ENCODE data around the gene CNTNAP1. TPM values are rescaled to one million over a fixed set of nuclear protein-coding genes. Genes with fewer than 3 reads are reported as not detected.
A peak's percentile ranks its signal among the peaks of the same experiment; 100 is the strongest.

The CNTNAP1 gene
- 21.7 TPM for polyA plus RNA-seq (2012; ENCODE audit: low read depth, missing spikeins)

DNA sequence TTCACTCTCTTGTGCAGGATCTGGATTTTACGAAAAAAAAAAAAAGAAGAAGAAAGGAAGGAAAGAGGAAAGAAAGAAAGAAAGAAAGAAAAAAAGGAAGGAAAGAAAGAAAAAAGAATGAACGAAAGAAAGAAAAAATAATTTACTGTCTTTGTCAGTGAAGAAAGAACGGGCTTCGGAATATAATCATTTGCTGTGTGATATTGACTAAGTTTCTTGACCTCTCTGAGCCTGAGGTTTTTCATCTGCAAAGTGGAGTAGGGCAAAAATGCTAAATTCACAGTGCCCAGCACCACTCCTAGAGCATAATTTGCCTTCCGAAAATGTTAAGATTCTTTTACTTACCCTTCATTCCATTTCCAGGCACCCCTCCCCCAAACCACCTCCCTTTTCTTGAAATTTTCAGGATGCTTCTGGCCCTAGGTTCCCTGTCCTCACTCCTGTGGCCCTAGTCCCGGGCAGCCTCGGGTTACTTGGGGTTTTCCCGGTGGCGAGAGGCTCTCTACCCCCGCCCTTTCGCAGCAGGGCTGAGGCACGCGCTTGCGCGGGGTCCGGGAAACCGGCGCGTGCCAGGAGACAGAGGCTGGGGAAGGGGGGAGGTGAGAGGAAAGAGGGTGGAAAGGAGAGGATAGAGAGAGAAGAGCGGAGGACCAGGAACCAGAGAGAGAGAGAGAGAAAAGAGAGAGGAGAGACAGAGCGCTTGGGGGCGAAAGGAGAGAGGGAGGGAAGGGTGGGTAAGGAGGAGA, at the start of gene CNTNAP1:
Gene CNTNAP1 (plus strand): TSS at position 556 of the 746 bp plus-strand sequence. CDS start 299 bp downstream, outside the sequence.
- peak; percentile 72 for FAIRE-seq
- TF ChIP-seq POLR2AphosphoS5 (IDR thresholded peaks at IDR 0.05; ENCODE audit: low read depth, low read length) (no peak), POLR2A (IDR thresholded peaks at IDR 0.05; ENCODE audit: low read depth, low read length) (no peak), TAF1 (IDR thresholded peaks at IDR 0.05; ENCODE audit: low read depth, low read length) (no peak), PAX5 (IDR thresholded peaks at IDR 0.05; ENCODE audit: insufficient read depth, low read length, severe bottlenecking) (no peak), POU2F2 (IDR thresholded peaks at IDR 0.05; ENCODE audit: low read depth, low read length) (no peak), SPI1 (IDR thresholded peaks at IDR 0.05; ENCODE audit: low read depth, low read length) (no peak)
- DNase-seq (ENCODE audit: insufficient read length, low spot score), result no peak

DNA sequence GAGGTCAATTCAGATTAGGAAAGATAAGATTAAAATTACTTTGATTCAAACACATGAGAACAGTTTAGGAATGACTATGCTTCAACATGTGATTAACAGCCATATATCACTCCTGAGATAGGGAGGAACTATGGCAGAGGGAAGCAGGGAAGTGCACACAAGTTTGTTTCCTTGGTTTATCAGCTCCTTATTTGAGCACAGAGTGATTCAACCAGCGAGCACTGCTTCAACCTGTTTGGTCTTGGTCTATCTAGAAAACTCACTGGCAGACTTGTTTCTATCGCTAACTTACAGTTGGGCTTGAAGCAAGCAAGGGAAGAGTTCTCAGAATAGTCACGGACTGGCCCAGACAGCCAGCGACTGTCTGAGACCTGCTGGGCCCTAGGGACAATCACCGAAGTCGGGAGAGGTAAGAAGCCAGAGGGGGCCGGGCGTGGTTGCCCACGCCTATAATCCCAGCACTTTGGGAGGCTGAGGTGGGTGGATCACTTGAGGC, 49.3 kb upstream of the CNTNAP1 start:
- FAIRE-seq (no peak), DNase-seq (ENCODE audit: insufficient read length, low spot score) (no peak)
- TF ChIP-seq POLR2AphosphoS5 (IDR thresholded peaks at IDR 0.05; ENCODE audit: low read depth, low read length) (no peak), SPI1 (IDR thresholded peaks at IDR 0.05; ENCODE audit: low read depth, low read length) (no peak), TAF1 (IDR thresholded peaks at IDR 0.05; ENCODE audit: low read depth, low read length) (no peak), POU2F2 (IDR thresholded peaks at IDR 0.05; ENCODE audit: low read depth, low read length) (no peak), PAX5 (IDR thresholded peaks at IDR 0.05; ENCODE audit: insufficient read depth, low read length, severe bottlenecking) (no peak), POLR2A (IDR thresholded peaks at IDR 0.05; ENCODE audit: low read depth, low read length) (no peak)

DNA sequence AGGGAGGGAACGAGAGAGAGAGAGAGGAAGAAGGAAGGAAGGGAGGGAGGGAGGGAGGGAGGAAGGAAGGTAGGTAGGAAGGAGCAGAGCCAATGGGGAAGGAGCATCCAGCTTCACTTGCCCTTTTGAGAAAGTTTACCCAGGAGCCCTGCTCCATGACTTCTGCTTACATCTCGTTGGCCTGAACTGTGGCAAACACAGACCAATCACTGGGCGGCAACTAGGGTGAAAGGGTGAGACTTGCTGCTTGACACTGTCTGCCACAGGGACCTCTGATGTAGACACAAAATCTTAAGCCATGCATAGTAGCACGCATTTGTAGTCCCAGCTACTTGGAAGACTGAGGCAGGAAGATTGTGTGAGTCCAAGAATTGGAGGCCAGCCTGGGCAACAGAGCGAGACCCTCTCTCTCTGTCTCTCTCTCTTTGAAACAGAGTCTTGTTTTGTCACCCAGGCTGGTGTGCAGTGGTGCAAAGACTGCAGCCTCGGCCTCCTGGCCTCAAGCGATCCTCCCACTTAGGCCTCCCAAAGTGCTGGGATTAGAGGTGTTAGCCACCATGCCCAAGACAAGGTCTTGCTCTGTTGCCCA, 42.7 kb upstream of the CNTNAP1 start:
- no peak for DNase-seq (ENCODE audit: insufficient read length, low spot score)
- no peak for TF ChIP-seq POLR2AphosphoS5 (IDR thresholded peaks at IDR 0.05; ENCODE audit: low read depth, low read length)
- TF ChIP-seq SPI1 (IDR thresholded peaks at IDR 0.05; ENCODE audit: low read depth, low read length), result no peak
- TF ChIP-seq TAF1 (IDR thresholded peaks at IDR 0.05; ENCODE audit: low read depth, low read length), result no peak
- TF ChIP-seq POU2F2 (IDR thresholded peaks at IDR 0.05; ENCODE audit: low read depth, low read length), result no peak
- no peak for TF ChIP-seq POLR2A (IDR thresholded peaks at IDR 0.05; ENCODE audit: low read depth, low read length)
- no peak for TF ChIP-seq PAX5 (IDR thresholded peaks at IDR 0.05; ENCODE audit: insufficient read depth, low read length, severe bottlenecking)
- FAIRE-seq, result no peak

DNA sequence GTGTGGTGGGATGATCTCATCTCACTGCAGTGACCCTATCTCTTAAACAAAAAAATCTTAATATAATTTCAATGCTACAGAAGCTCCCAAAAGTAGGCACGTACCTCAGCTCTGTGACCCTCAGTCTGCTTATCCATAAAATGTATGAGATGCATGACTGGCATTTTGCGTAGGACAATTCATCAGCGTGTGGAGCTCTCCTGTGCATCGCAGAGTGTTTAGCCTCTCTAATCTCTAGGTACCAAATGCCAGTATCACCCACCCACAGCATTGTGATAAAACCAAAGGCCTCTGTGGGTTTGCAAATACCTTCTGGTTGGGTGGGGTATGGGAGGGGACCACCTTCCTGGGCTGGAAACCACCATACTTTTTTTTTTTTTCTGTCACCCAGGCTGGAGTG, 42.2 kb upstream of the CNTNAP1 start:
- DNase-seq (ENCODE audit: insufficient read length, low spot score) (no peak), FAIRE-seq (no peak)
- no peak for TF ChIP-seq SPI1 (IDR thresholded peaks at IDR 0.05; ENCODE audit: low read depth, low read length)
- no peak for TF ChIP-seq TAF1 (IDR thresholded peaks at IDR 0.05; ENCODE audit: low read depth, low read length)
- no peak for TF ChIP-seq PAX5 (IDR thresholded peaks at IDR 0.05; ENCODE audit: insufficient read depth, low read length, severe bottlenecking)
- TF ChIP-seq POLR2AphosphoS5 (IDR thresholded peaks at IDR 0.05; ENCODE audit: low read depth, low read length), result no peak
- TF ChIP-seq POU2F2 (IDR thresholded peaks at IDR 0.05; ENCODE audit: low read depth, low read length), result no peak
- TF ChIP-seq POLR2A (IDR thresholded peaks at IDR 0.05; ENCODE audit: low read depth, low read length), result no peak

DNA sequence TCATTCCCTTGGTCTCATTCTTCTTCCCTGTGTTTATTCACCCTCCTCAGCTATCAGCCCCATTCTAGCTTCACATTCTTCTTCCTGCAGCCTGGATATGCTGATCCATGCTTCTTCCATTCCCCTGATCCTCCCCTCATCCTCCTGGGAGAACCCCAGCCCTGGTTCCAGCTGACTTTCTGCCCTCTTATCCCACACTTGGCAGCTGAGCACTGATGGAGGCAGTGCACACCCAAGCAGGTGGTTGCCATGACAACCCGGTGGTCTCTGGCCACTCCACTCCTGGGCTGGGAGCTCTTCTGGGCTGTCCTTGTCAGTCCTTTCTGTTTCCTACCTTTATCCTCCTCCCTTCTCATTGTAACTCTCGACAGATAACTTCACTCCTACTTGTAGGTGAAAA, 40.0 kb upstream of the CNTNAP1 start:
- TF ChIP-seq POU2F2 (IDR thresholded peaks at IDR 0.05; ENCODE audit: low read depth, low read length) (no peak), POLR2A (IDR thresholded peaks at IDR 0.05; ENCODE audit: low read depth, low read length) (no peak), PAX5 (IDR thresholded peaks at IDR 0.05; ENCODE audit: insufficient read depth, low read length, severe bottlenecking) (no peak), POLR2AphosphoS5 (IDR thresholded peaks at IDR 0.05; ENCODE audit: low read depth, low read length) (no peak), TAF1 (IDR thresholded peaks at IDR 0.05; ENCODE audit: low read depth, low read length) (no peak), SPI1 (IDR thresholded peaks at IDR 0.05; ENCODE audit: low read depth, low read length) (no peak)
- DNase-seq (ENCODE audit: insufficient read length, low spot score), result no peak
- no peak for FAIRE-seq

DNA sequence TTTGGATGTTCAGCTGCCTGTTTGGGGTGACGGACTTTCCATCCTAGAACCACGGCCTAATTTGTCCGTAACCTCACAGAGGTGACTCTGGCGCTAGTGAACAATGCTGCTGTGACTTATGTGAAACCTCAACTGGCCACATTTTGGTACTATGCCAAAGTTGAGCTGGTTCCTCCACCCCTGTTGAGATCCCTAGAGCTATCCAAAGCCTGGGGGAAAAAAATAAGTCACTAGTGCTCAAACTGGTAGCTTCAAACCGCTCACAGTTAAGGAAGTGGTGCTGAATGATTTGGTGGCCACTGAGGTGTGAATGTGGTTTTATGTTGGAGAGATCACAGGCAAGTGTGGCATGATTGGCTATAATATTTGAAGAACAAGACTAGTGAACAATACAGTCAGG, 34.6 kb upstream of the CNTNAP1 start:
- DNase-seq (ENCODE audit: insufficient read length, low spot score), result no peak

DNA sequence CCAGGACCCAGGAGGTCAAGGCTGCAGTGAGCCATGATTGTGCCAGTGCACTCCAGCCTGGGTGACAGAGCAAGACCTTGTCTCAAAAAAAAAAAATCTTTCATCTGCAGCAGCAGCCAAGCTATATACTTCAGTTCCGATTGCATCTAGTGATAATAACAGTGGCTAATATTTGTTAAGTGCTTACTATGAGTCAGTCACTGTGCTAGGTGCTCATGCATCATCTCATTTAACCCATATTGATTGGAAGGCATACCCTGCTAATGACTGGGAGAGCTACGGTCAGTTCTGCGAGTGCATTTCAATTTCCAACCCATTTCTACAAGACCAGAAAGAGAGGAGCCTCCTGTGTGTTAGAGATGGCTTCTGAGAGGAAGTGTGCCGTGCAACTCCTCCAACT, 30.9 kb upstream of the CNTNAP1 start:
- no peak for FAIRE-seq
- no peak for DNase-seq (ENCODE audit: insufficient read length, low spot score)
- peak; percentile 29; the same call in 1 of the 2 replicates for TF ChIP-seq SPI1 (IDR thresholded peaks at IDR 0.05; ENCODE audit: low read depth, low read length)
- TF ChIP-seq POLR2AphosphoS5 (IDR thresholded peaks at IDR 0.05; ENCODE audit: low read depth, low read length), result no peak

More for the DNA sequence above, 34.6 kb upstream of the CNTNAP1 start:
- no peak for FAIRE-seq
- TF ChIP-seq SPI1 (IDR thresholded peaks at IDR 0.05; ENCODE audit: low read depth, low read length), result peak; percentile 21; the same call in 1 of the 2 replicates
- no peak for TF ChIP-seq POLR2A (IDR thresholded peaks at IDR 0.05; ENCODE audit: low read depth, low read length)

DNA sequence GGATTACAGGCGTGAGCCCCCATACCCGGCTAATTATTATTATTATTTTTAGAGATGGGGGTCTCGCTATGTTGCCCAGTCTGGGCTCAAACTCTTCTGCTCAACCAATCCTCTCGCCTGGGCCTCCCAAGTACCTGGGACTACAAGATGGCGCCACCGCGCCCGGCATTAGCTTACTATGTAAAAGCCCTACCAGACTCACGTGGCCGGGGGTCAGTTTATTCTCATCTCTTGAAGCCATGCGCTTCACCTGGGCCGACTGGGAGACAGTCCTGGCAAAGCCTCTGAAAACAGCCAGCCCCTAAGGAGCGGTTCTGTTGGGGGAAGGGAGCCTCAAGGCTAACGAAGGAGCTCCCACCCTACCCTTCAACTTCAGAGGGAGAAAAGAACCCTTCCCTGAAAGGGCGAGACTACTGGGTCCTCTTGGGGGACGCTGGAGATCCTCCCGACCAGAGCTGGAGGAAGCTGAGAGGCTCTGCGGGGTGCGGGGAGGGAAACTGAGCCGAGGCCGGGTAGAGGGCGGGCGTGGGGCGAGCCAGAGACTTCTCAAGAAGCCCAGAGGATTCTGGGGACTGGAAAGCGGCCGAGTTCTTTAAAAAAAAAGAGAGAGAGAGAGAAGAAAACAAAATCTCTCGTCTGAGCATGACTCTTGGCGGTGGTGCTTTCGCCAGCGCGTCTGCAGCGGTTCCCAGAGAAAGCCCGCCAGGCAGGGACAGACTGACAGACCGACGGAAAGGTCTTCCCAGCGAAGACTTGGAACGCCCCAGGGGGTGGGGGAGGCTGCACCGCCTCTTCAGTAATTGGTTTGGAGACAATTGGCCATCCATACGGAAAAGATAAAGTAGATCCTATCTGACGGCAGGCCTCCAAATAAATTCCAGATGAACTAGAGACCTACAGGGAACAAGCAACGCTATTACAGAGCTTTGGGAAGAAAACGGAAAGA, 28.9 kb upstream of the CNTNAP1 start:
- FAIRE-seq (no peak), DNase-seq (ENCODE audit: insufficient read length, low spot score) (no peak)
- TF ChIP-seq POU2F2 (IDR thresholded peaks at IDR 0.05; ENCODE audit: low read depth, low read length), result no peak
- TF ChIP-seq TAF1 (IDR thresholded peaks at IDR 0.05; ENCODE audit: low read depth, low read length), result no peak
- no peak for TF ChIP-seq SPI1 (IDR thresholded peaks at IDR 0.05; ENCODE audit: low read depth, low read length)
- TF ChIP-seq POLR2AphosphoS5 (IDR thresholded peaks at IDR 0.05; ENCODE audit: low read depth, low read length), result no peak
- no peak for TF ChIP-seq POLR2A (IDR thresholded peaks at IDR 0.05; ENCODE audit: low read depth, low read length)
- no peak for TF ChIP-seq PAX5 (IDR thresholded peaks at IDR 0.05; ENCODE audit: insufficient read depth, low read length, severe bottlenecking)

DNA sequence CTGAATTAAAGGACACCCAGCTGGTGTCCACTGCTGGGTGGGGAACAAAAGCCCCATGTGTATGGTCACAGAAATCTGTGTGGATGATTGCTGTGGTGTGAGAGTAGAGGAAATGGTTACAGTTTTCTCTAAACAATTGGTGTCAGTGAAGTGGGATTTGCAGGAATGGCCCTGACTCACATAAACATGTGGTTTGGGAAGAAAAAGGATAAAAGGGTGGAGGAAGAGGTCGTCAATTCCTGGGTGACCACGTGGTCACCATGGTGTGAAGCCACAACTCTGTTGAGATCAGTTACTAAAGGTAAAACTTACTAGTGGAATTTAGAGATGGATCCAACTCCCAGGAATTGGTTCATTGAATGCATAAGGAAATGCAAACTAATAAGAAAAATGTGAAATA, 26.8 kb upstream of the CNTNAP1 start:
- TF ChIP-seq TAF1 (IDR thresholded peaks at IDR 0.05; ENCODE audit: low read depth, low read length) (no peak), POLR2AphosphoS5 (IDR thresholded peaks at IDR 0.05; ENCODE audit: low read depth, low read length) (no peak), SPI1 (IDR thresholded peaks at IDR 0.05; ENCODE audit: low read depth, low read length) (no peak), POU2F2 (IDR thresholded peaks at IDR 0.05; ENCODE audit: low read depth, low read length) (no peak)
- DNase-seq (ENCODE audit: insufficient read length, low spot score) (no peak), FAIRE-seq (no peak)

Measured in GM12891 (cell line).